DOHH2 (cell line): ENCODE data around the gene MYLK3.

Experiments
- H3F3A ChIP-seq: fragments of 200-600 bp; sonication (generic), shearing (Covaris generic); 2 replicates; pipeline ENCODE4 v1.6.0; 2016; ENCODE audit warnings: antibody characterized with exemption, mild to moderate bottlenecking; ENCODE audit not compliant: control insufficient read depth, insufficient read depth
- H3K27ac ChIP-seq: fragments of 200-600 bp; sonication (generic); 2 replicates; pipeline ENCODE4 v1.5.1; 2014; ENCODE audit warnings: low read depth, mild to moderate bottlenecking, low read length, moderate library complexity
- H3K27me3 ChIP-seq: fragments of 200-600 bp; sonication (generic); 2 replicates; pipeline ENCODE4 v1.6.1; 2014; ENCODE audit warnings: mild to moderate bottlenecking, low read length, mixed read lengths; ENCODE audit not compliant: control insufficient read depth
- H3K36me3 ChIP-seq: fragments of 200-600 bp; sonication (generic); 2 replicates; pipeline ENCODE4 v1.6.1; 2014; ENCODE audit warnings: mild to moderate bottlenecking, low read length, moderate library complexity, mixed read lengths; ENCODE audit not compliant: control insufficient read depth
- H3K4me1 ChIP-seq: fragments of 200-600 bp; sonication (generic); 2 replicates; pipeline ENCODE4 v1.6.1; 2014; ENCODE audit warnings: mild to moderate bottlenecking, low read length, mixed read lengths; ENCODE audit not compliant: control insufficient read depth
- H3K4me2 ChIP-seq: fragments of 200-600 bp; sonication (generic); 2 replicates; pipeline ENCODE4 v1.6.0; 2014; ENCODE audit warnings: mild to moderate bottlenecking, low read length, moderate library complexity
- H3K4me3 ChIP-seq: fragments of 200-600 bp; sonication (generic); 2 replicates; pipeline ENCODE4 v1.5.1; 2014; ENCODE audit warnings: mild to moderate bottlenecking, low read length, mixed read lengths
- H3K79me2 ChIP-seq: fragments of 200-600 bp; sonication (generic); 2 replicates; pipeline ENCODE4 v1.6.1; 2014; ENCODE audit warnings: mild to moderate bottlenecking, low read length, mixed read lengths; ENCODE audit not compliant: control insufficient read depth
- H3K9me2 ChIP-seq: fragments of 200-600 bp; sonication (generic); replicated peaks from 2 replicates; pipeline ENCODE4 v1.6.1; 2014; ENCODE audit warnings: mild to moderate bottlenecking, low read length, mixed read lengths; ENCODE audit not compliant: control insufficient read depth
- H3K9me3 ChIP-seq: fragments of 200-600 bp; sonication (generic); 2 replicates; pipeline ENCODE4 v1.6.1; 2014; ENCODE audit warnings: antibody characterized with exemption, low read length, mixed read lengths; ENCODE audit not compliant: control insufficient read depth, insufficient read depth
- H4K20me1 ChIP-seq: fragments of 200-600 bp; sonication (generic); 2 replicates; pipeline ENCODE4 v1.6.0; 2014; ENCODE audit warnings: low read depth, mild to moderate bottlenecking, antibody characterized with exemption, low read length, moderate library complexity; ENCODE audit not compliant: control insufficient read depth, insufficient read depth
- CTCF ChIP-seq: fragments of 200-600 bp; sonication (generic); IDR thresholded peaks from one replicate; pipeline ENCODE4 v1.5.1; 2014; ENCODE audit warnings: antibody characterized with exemption, mild to moderate bottlenecking, low read depth, low read length; ENCODE audit not compliant: poor library complexity, severe bottlenecking
- EZH2phosphoT487 ChIP-seq: fragments of 200-600 bp; sonication (generic); IDR thresholded peaks from 2 replicates; pipeline ENCODE4 v1.6.1; 2017; ENCODE audit warnings: borderline replicate concordance, mild to moderate bottlenecking, antibody characterized with exemption, low read length, moderate library complexity, mixed read lengths

The MYLK3 gene

DNA sequence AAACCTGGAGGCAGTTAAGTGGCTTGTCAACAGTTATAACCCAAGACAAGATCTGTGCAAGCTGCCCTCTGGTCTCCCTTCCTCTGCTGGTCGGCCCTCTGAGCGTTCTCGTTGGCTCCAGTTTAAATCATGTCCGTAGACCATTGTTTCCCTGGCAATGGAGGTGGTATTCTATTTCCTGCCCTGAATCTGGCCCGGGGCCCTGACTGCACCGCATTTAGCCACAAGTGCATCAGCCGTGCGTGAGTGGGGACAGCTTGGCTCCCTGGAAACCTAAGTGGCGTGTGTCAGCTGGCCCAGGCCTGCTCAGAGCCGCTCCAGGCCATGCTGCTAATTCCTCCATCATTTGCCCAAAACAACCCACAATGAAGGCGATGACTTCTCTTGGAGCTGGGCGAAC, 15.0 kb upstream of the MYLK3 start:
- no peak overlapping the region for H3K4me2 ChIP-seq
- H3K27me3 ChIP-seq: no peaks in the 10 kb centered on the region
- no peak overlapping the region for H3K4me3 ChIP-seq
- H4K20me1 ChIP-seq: no peaks in the 10 kb centered on the region
- no peaks in the 10 kb centered on the region for H3K9me2 ChIP-seq
- H3K79me2 ChIP-seq: no peaks in the 10 kb centered on the region
- H3K4me1 ChIP-seq: peaks cover 32% of the 10 kb centered on the region
- H3K36me3 ChIP-seq: no peaks in the 10 kb centered on the region
- TF ChIP-seq EZH2phosphoT487 (no peak), CTCF (no peak)
- H3K27ac ChIP-seq: no peak overlapping the region
- H3F3A ChIP-seq: peaks cover 10% of the 10 kb centered on the region; the same call in 1 of the 2 replicates
- no peaks in the 10 kb centered on the region for H3K9me3 ChIP-seq

DNA sequence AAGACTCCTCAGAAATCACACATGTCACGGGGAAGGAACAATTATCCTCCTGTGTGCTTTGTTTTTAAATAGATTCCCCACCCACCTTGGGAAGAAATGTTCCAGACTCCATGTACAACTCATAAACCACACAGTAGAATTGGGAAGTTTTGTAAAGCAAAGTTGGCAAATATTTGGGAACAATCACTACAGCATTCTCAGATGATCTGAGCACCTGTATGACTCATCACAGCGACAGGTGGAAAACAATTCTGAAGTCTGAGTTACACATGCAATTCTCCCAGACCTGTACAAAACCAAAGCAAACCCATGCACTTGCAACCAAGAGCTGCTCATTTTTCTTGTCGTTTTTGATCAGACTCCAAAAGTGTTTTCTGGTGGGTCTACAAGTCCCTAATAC, 14.4 kb upstream of the MYLK3 start:
- TF ChIP-seq EZH2phosphoT487 (no peak), CTCF (no peak)
- H3K79me2 ChIP-seq: no peaks in the 10 kb centered on the region
- H3F3A ChIP-seq: 0 out of 2 replicates have a peak, but pooled peaks cover 4% of the 10 kb centered on the region
- H3K9me2 ChIP-seq: no peaks in the 10 kb centered on the region
- H3K4me3 ChIP-seq: no peak overlapping the region
- no peaks in the 10 kb centered on the region for H3K36me3 ChIP-seq
- no peaks in the 10 kb centered on the region for H3K9me3 ChIP-seq
- H3K27ac ChIP-seq: no peak overlapping the region
- H3K27me3 ChIP-seq: no peaks in the 10 kb centered on the region
- no peak overlapping the region for H3K4me2 ChIP-seq
- no peaks in the 10 kb centered on the region for H4K20me1 ChIP-seq
- peaks cover 36% of the 10 kb centered on the region for H3K4me1 ChIP-seq

- TF ChIP-seq EZH2phosphoT487: no peak
- TF ChIP-seq CTCF: no peak
- Histone ChIP-seq H3K27ac (no peak overlapping the region), H3K9me3 (no peaks in the 10 kb centered on the region), H3K4me2 (no peak overlapping the region), H3K4me3 (no peak overlapping the region), H3K27me3 (no peaks in the 10 kb centered on the region), H3K79me2 (no peaks in the 10 kb centered on the region), H4K20me1 (no peaks in the 10 kb centered on the region), H3K36me3 (no peaks in the 10 kb centered on the region), H3K4me1 (peaks cover 31% of the 10 kb centered on the region), H3K9me2 (no peaks in the 10 kb centered on the region), H3F3A (no peaks in the 10 kb centered on the region)
These were observed 11.2 kb upstream of the MYLK3 start for GRCh38 chr16:46759309-46759708.
